Skeletal muscle cell (primary cell): Measurements from ENCODE around the gene C1D.
"Not testable (repeated sequence)": the region's sequence is repeated elsewhere in the genome, so short reads cannot be mapped to it uniquely, and the experiment has no call there.

Experiments used
- DNase-seq: peaks from one replicate; pipeline ENCODE4 v3.0.0-alpha.2; 2010; ENCODE audit warnings: low read depth
- H3K4me3 ChIP-seq: 2 replicates; pipeline ENCODE4 v1.5.1; 2011; ENCODE audit warnings: low read depth, mild to moderate bottlenecking, control low read depth, low read length, moderate library complexity

Gene C1D

GRCh38 chr2:68023904-68024303, 38.9 kb downstream of the C1D start:
- DNase-seq, result no peak
- no peak overlapping the region for H3K4me3 ChIP-seq

GRCh38 chr2:68018727-68019126, 44.1 kb downstream of the C1D start:
- no peak for DNase-seq
- H3K4me3 ChIP-seq, result no peak overlapping the region

- DNase-seq, result no peak
- H3K4me3 ChIP-seq, result no peak overlapping the region
Observed at GRCh38 chr2:68009526-68009925, 53.3 kb downstream of the C1D start.

- H3K4me3 ChIP-seq, result no peak overlapping the region
- no peak for DNase-seq
Observed at GRCh38 chr2:68000170-68000825, 62.5 kb downstream of the C1D start.

- no peak for DNase-seq
- H3K4me3 ChIP-seq, result no peak overlapping the region
Observed at GRCh38 chr2:67999332-67999731, 63.5 kb downstream of the C1D start.

GRCh38 chr2:67997903-67998302, 64.9 kb downstream of the C1D start:
- H3K4me3 ChIP-seq, result no peak overlapping the region
- DNase-seq, result no peak

- peak; percentile 43 for DNase-seq
- H3K4me3 ChIP-seq, result no peak overlapping the region
Observed at GRCh38 chr2:67997528-67997900, 65.3 kb downstream of the C1D start.

- DNase-seq, result no peak
- no peak overlapping the region for H3K4me3 ChIP-seq
Observed at GRCh38 chr2:67996772-67997527, 65.9 kb downstream of the C1D start.

GRCh38 chr2:67994716-67995115, 68.1 kb downstream of the C1D start:
- DNase-seq, result no peak
- no peak overlapping the region for H3K4me3 ChIP-seq

GRCh38 chr2:67994069-67994468, 68.7 kb downstream of the C1D start:
- H3K4me3 ChIP-seq, DNase-seq: not testable (repeated sequence)

GRCh38 chr2:67993329-67993728, 69.5 kb downstream of the C1D start:
- H3K4me3 ChIP-seq, result no peak overlapping the region
- DNase-seq, result no peak

GRCh38 chr2:67991456-67991855, 71.3 kb downstream of the C1D start:
- DNase-seq, result no peak
- H3K4me3 ChIP-seq, result no peak overlapping the region
